ENCODE results near the gene ITPR1. TPM values are rescaled to one million over a fixed set of nuclear protein-coding genes. Genes with fewer than 3 reads are reported as not detected.

Gene ITPR1
- total RNA-seq, 1 experiment from 2014 or later: 7.5 TPM

- CTCF ChIA-PET: interaction anchor here (0.6 to 0.8 kb wide), 2 partner anchors 159 to 298 kb away, joined by 3 read pairs; no protein-coding TSS in a partner anchor
- Mint-ChIP-seq H3K36me3 (ENCODE audit: insufficient read depth, unreplicated experiment) (no peaks in the 10 kb centered on the region), H3K9me3 (ENCODE audit: unreplicated experiment) (peaks cover 7% of the 10 kb centered on the region), H3K27me3 (ENCODE audit: insufficient read depth, unreplicated experiment) (no peaks in the 10 kb centered on the region), H3K4me1 (ENCODE audit: insufficient read depth, unreplicated experiment) (peaks cover 38% of the 10 kb centered on the region), H3K4me3 (ENCODE audit: unreplicated experiment) (no peak overlapping the region), H3K27ac (ENCODE audit: low read depth, unreplicated experiment) (no peak overlapping the region)
- no peak for TF ChIP-seq CTCF (IDR thresholded peaks at IDR 0.05; ENCODE audit: unreplicated experiment)
- DNase-seq (ENCODE audit: unreplicated experiment): no peak
- BruUV-seq (replicated peaks): no TSS peak
- POLR2A ChIA-PET: no interaction called here
- intact Hi-C loops (cut with micrococcal nuclease): no loop called here
Measured at GRCh38 chr3:4821975-4822374, 328.8 kb downstream of the ITPR1 start.

- BruUV-seq (replicated peaks): no TSS peak
- intact Hi-C loops (cut with micrococcal nuclease): no loop called here
- TF ChIP-seq CTCF (IDR thresholded peaks at IDR 0.05; ENCODE audit: unreplicated experiment): no peak
- H3K4me3 Mint-ChIP-seq (ENCODE audit: unreplicated experiment): no peak overlapping the region
- H3K9me3 Mint-ChIP-seq (ENCODE audit: unreplicated experiment): peaks cover 7% of the 10 kb centered on the region
- POLR2A ChIA-PET: no interaction called here
- H3K27ac Mint-ChIP-seq (ENCODE audit: low read depth, unreplicated experiment): no peak overlapping the region
- DNase-seq (ENCODE audit: unreplicated experiment): no peak
- H3K36me3 Mint-ChIP-seq (ENCODE audit: insufficient read depth, unreplicated experiment): no peaks in the 10 kb centered on the region
- H3K4me1 Mint-ChIP-seq (ENCODE audit: insufficient read depth, unreplicated experiment): peaks cover 44% of the 10 kb centered on the region
- no peaks in the 10 kb centered on the region for H3K27me3 Mint-ChIP-seq (ENCODE audit: insufficient read depth, unreplicated experiment)
- CTCF ChIA-PET: interaction anchor here (0.8 kb wide), 1 partner anchor 159 kb away, joined by 3 read pairs; no protein-coding TSS in a partner anchor
Measured at GRCh38 chr3:4822568-4822967, 329.4 kb downstream of the ITPR1 start.

GRCh38 chr3:4823385-4823784, 330.2 kb downstream of the ITPR1 start:
- Mint-ChIP-seq H3K27ac (ENCODE audit: low read depth, unreplicated experiment) (no peak overlapping the region), H3K4me1 (ENCODE audit: insufficient read depth, unreplicated experiment) (peaks cover 51% of the 10 kb centered on the region), H3K27me3 (ENCODE audit: insufficient read depth, unreplicated experiment) (no peaks in the 10 kb centered on the region), H3K4me3 (ENCODE audit: unreplicated experiment) (no peak overlapping the region), H3K36me3 (ENCODE audit: insufficient read depth, unreplicated experiment) (no peaks in the 10 kb centered on the region), H3K9me3 (ENCODE audit: unreplicated experiment) (peaks cover 7% of the 10 kb centered on the region)
- no peak for TF ChIP-seq CTCF (IDR thresholded peaks at IDR 0.05; ENCODE audit: unreplicated experiment)
- intact Hi-C loops (cut with micrococcal nuclease): no loop called here
- POLR2A ChIA-PET: no interaction called here
- DNase-seq (ENCODE audit: unreplicated experiment): no peak
- CTCF ChIA-PET: no interaction called here
- BruUV-seq (replicated peaks): no TSS peak

GRCh38 chr3:4823986-4824925, 331.1 kb downstream of the ITPR1 start:
- Mint-ChIP-seq H3K9me3 (ENCODE audit: unreplicated experiment) (peaks cover 7% of the 10 kb centered on the region), H3K27me3 (ENCODE audit: insufficient read depth, unreplicated experiment) (no peaks in the 10 kb centered on the region), H3K27ac (ENCODE audit: low read depth, unreplicated experiment) (no peak overlapping the region), H3K4me1 (ENCODE audit: insufficient read depth, unreplicated experiment) (peaks cover 51% of the 10 kb centered on the region), H3K36me3 (ENCODE audit: insufficient read depth, unreplicated experiment) (no peaks in the 10 kb centered on the region), H3K4me3 (ENCODE audit: unreplicated experiment) (no peak overlapping the region)
- CTCF ChIA-PET: interaction anchor here (0.7 to 1.2 kb wide), 4 partner anchors 36 to 170 kb away, joined by 3 to 6 read pairs (median 3); no protein-coding TSS in a partner anchor
- intact Hi-C loops (cut with micrococcal nuclease): no loop called here
- POLR2A ChIA-PET: interaction anchor here (1.2 to 2.8 kb wide), 8 partner anchors 14 to 160 kb away, joined by 3 to 19 read pairs (median 7); partner anchors contain the start of gene BHLHE40
- DNase-seq (ENCODE audit: unreplicated experiment): no peak
- BruUV-seq (replicated peaks): no TSS peak
- no peak for TF ChIP-seq CTCF (IDR thresholded peaks at IDR 0.05; ENCODE audit: unreplicated experiment)
